K562 (cell line): ENCODE results near the gene ATL1. TPM values are rescaled to one million over a fixed set of nuclear protein-coding genes. Genes with fewer than 3 reads are reported as not detected.

Experiments
- ATAC-seq: fragments of 200-7000 bp; cut with Tn5 transposase; 3 replicates; pipeline ENCODE4 v1.9.1; 2020; ENCODE audit warnings: moderate library complexity
- BruUV-seq: library from RNA; stranded (reverse); fragments of 400-500 nt; replicated peaks from 2 replicates; lab custom pipeline; 2021; lab: Mats Ljungman, UMichigan
- CTCF ChIA-PET: fragments of 300-600 bp; formaldehyde crosslinking; extraction: SDS; loops from one replicate; lab custom pipeline; 2021; ENCODE audit warnings: low intra/inter-chr PET ratio; lab: Yijun Ruan, JAX
- POLR2A ChIA-PET: fragments of 300-600, 350-650 bp; sonication (Branson Sonifier 250); formaldehyde crosslinking; extraction: SDS; loops from one replicate; lab custom pipeline; 2021; ENCODE audit warnings: antibody characterized with exemption, inconsistent platforms; lab: Yijun Ruan, JAX
- DNase-seq, 4 experiments: peaks; one replicate each; pipeline versions ENCODE4 v3.0.0 to v3.0.0-alpha.2; 2011 to 2018; ENCODE audit warnings: low spot score in 3 of 4, mixed read lengths in 3 of 4; ENCODE audit errors: extremely low read depth in 1 of 4
- FAIRE-seq: peaks from 2 replicates; lab custom pipeline; 2011; peaks lifted over from hg19 to GRCh38; lab: Jason Lieb, UNC
- H2AFZ ChIP-seq: 2 replicates; pipeline ENCODE4 v1.6.0; 2011; ENCODE audit warnings: low read depth, low read length, control low read depth, inconsistent platforms
- H3K27ac ChIP-seq: fragments of 200-600 bp; 3 replicates; pipeline ENCODE4 v1.8.0; 2011; ENCODE audit warnings: low read depth, mild to moderate bottlenecking, control low read depth, inconsistent platforms, low read length, moderate library complexity, mixed read lengths; ENCODE audit errors: extremely low read depth
- H3K27me3 ChIP-seq, 2 experiments: fragments of 300-600 bp in 1 of 2; 2 replicates in 1 of 2; 3 replicates in 1 of 2; pipeline versions ENCODE4 v1.6.0 to v1.8.0; 2011; ENCODE audit warnings: inconsistent platforms in 2 of 2, low read length in 2 of 2, mild to moderate bottlenecking in 1 of 2, mixed read lengths in 1 of 2, moderate library complexity in 1 of 2; ENCODE audit not compliant: control insufficient read depth in 2 of 2, insufficient read depth in 2 of 2
- H3K36me3 ChIP-seq: fragments of 300-600 bp; 3 replicates; pipeline ENCODE4 v1.8.0; 2011; ENCODE audit warnings: mild to moderate bottlenecking, low read length, inconsistent platforms; ENCODE audit not compliant: control insufficient read depth, insufficient read depth
- H3K4me1 ChIP-seq, 2 experiments: fragments of 200-600 bp in 1 of 2; replicated peaks in 1 of 2; 2 replicates in 1 of 2; 3 replicates in 1 of 2; pipeline versions ENCODE4 v1.5.1 to v1.8.0; 2011; ENCODE audit warnings: inconsistent platforms in 2 of 2, low read length in 2 of 2, mild to moderate bottlenecking in 1 of 2, mixed read lengths in 1 of 2, moderate library complexity in 1 of 2; ENCODE audit not compliant: control insufficient read depth in 2 of 2, insufficient read depth in 2 of 2
- H3K4me2 ChIP-seq: 2 replicates; pipeline ENCODE4 v1.6.1; 2011; ENCODE audit warnings: low read length, control low read depth, inconsistent platforms, mixed read lengths; ENCODE audit not compliant: insufficient read depth
- H3K4me3 ChIP-seq: fragments of 200-600 bp; sonication (generic), shearing (Covaris generic); 2 replicates; pipeline ENCODE4 v1.5.1; 2016; ENCODE audit warnings: control low read depth, inconsistent platforms
- H3K79me2 ChIP-seq: fragments of 200-600 bp; 3 replicates; pipeline ENCODE4 v1.8.0; 2011; ENCODE audit warnings: low read length, inconsistent platforms; ENCODE audit not compliant: control insufficient read depth, insufficient read depth
- H3K9ac ChIP-seq, 2 experiments: 2 replicates each; pipeline versions ENCODE4 v1.6.0 to v1.6.1; 2011; ENCODE audit warnings: low read depth in 2 of 2, low read length in 2 of 2, control low read depth in 1 of 2, inconsistent platforms in 1 of 2, mild to moderate bottlenecking in 1 of 2, mixed read lengths in 1 of 2; ENCODE audit not compliant: insufficient read depth in 1 of 2
- H3K9me1 ChIP-seq: one replicate; pipeline ENCODE4 v1.6.0; 2011; ENCODE audit warnings: inconsistent platforms, mild to moderate bottlenecking, low read length, moderate library complexity; ENCODE audit not compliant: control insufficient read depth, insufficient read depth
- H3K9me3 ChIP-seq: replicated peaks from 2 replicates; pipeline ENCODE4 v1.5.1; 2011; ENCODE audit warnings: low read depth, low read length, inconsistent platforms; ENCODE audit not compliant: control insufficient read depth, insufficient read depth
- H4K20me1 ChIP-seq: replicated peaks from 2 replicates; pipeline ENCODE4 v1.6.1; 2011; ENCODE audit warnings: low read length, inconsistent platforms, mixed read lengths; ENCODE audit not compliant: control insufficient read depth, insufficient read depth
- CCNT2 ChIP-seq: IDR thresholded peaks from 2 replicates; pipeline ENCODE4 v1.6.1; 2011; ENCODE audit warnings: borderline replicate concordance, low read depth, mild to moderate bottlenecking, moderate library complexity, mixed read lengths, low read length; ENCODE audit not compliant: insufficient read length; ENCODE audit errors: extremely low read depth
- CEBPG ChIP-seq, 3 experiments: fragments of 200-800 bp in 1 of 3; sonication (Bioruptor generic) in 1 of 3; sonication (generic) in 1 of 3; formaldehyde crosslinking in 1 of 3; IDR thresholded peaks in 2 of 3; conservative IDR thresholded peaks in 1 of 3; 2 replicates each; pipeline versions ENCODE4 v1.6.1 to v1.8.0; 2016 to 2022; ENCODE audit warnings: missing compliant biosample characterization in 2 of 3, missing genetic modification characterization in 2 of 3, mild to moderate bottlenecking in 1 of 3, missing genetic modification reagents in 1 of 3
- DMBX1 ChIP-seq: fragments of 250-450 bp; sonication (Bioruptor Pico); IDR thresholded peaks from 2 replicates; pipeline ENCODE4 v1.8.0; 2022; ENCODE audit warnings: inconsistent platforms, mild to moderate bottlenecking, moderate library complexity, borderline replicate concordance
- KAT2B ChIP-seq: IDR thresholded peaks from one replicate; pipeline ENCODE4 v1.6.1; 2012; ENCODE audit warnings: low read depth, mild to moderate bottlenecking, control low read depth, inconsistent platforms, low read length, moderate library complexity
- STAT5A ChIP-seq: IDR thresholded peaks from 2 replicates; pipeline ENCODE4 v1.6.1; 2012; ENCODE audit warnings: low read length, inconsistent platforms, borderline replicate concordance
- ZBTB9 ChIP-seq: fragments of 450-650 bp; formaldehyde crosslinking; IDR thresholded peaks from 2 replicates; pipeline ENCODE4 v1.4.0; 2020; ENCODE audit warnings: mild to moderate bottlenecking, moderate library complexity
- ZNF445 ChIP-seq: fragments of 250-450 bp; sonication (Bioruptor Pico); IDR thresholded peaks from 2 replicates; pipeline ENCODE4 v1.4.0; 2020; ENCODE audit warnings: low read depth, mild to moderate bottlenecking, moderate library complexity
- ZNF740 ChIP-seq, 3 experiments: fragments of 200-800 bp in 1 of 3; sonication (Bioruptor generic) in 1 of 3; sonication (generic) in 1 of 3; formaldehyde crosslinking in 1 of 3; IDR thresholded peaks; 2 replicates each; pipeline versions ENCODE4 v1.6.1 to v1.8.0; 2016 to 2022; ENCODE audit warnings: mild to moderate bottlenecking in 2 of 3, missing compliant biosample characterization in 2 of 3, missing genetic modification characterization in 2 of 3, missing genetic modification reagents in 1 of 3
- ZZZ3 ChIP-seq: fragments of 450-650 bp; IDR thresholded peaks from 2 replicates; pipeline ENCODE4 v1.6.1; 2016; ENCODE audit warnings: antibody characterized with exemption, mild to moderate bottlenecking, moderate library complexity
- WGBS: fragments of 100-300 bp; shearing (Covaris generic); methylation state at CpG from one replicate; pipeline ENCODE4 v1.1.6; 2016; ENCODE audit warnings: low coverage, mixed read lengths; ENCODE audit not compliant: insufficient coverage; ENCODE audit errors: missing lambda C conversion rate; 5-methylcytosine and 5-hydroxymethylcytosine counted together
- in situ Hi-C: fragments of 300-500 bp; cut with MboI; formaldehyde crosslinking; loops from 4 replicates; pipeline ENCODE4 v1.15.0; 2018; ENCODE audit warnings: inconsistent platforms, mixed read lengths
- intact Hi-C: fragments of 100-400 bp; cut with micrococcal nuclease; formaldehyde crosslinking; loops from 2 replicates; pipeline ENCODE4 v1.14.2; 2022
- polyA plus RNA-seq, 8 experiments: library from polyadenylated mRNA; depleted of rRNA in 4 of 8; stranded (reverse) in 5 of 8; unstranded in 3 of 8; fragments of >200 nt; fragmentation: Nextera tagmentation in 2 of 8; fragmentation: Illumina TruSeq in 1 of 8; extraction: Ambion mirVana in 2 of 8; extraction: Trizol in 1 of 8; gene quantifications; 2 replicates each; pipeline versions ENCODE4 v1.2.1 to v1.2.3, GENCODE V29; 2011 to 2014; ENCODE audit warnings: inconsistent platforms in 1 of 8, missing spikeins in 1 of 8
- total RNA-seq, 7 experiments: library from RNA; depleted of rRNA in 6 of 7; stranded (reverse); fragments of >200 nt in 6 of 7; fragmentation: Illumina TruSeq in 2 of 7; extraction: Trizol in 2 of 7; gene quantifications; 2 replicates each; pipeline versions ENCODE4 v1.2.1 to v1.2.3, GENCODE V29; 2011 to 2021; ENCODE audit warnings: low replicate concordance in 1 of 7
- TF ChIP-seq, protein P1 (sequence below): fragments of 150-350 bp; conservative IDR thresholded peaks from 2 replicates; pipeline ENCODE4 v1.6.1; 2014; ENCODE audit warnings: low read length
- TF ChIP-seq, protein P2 (sequence below), 3 experiments: IDR thresholded peaks in 2 of 3; conservative IDR thresholded peaks in 1 of 3; 2 replicates each; pipeline ENCODE4 v1.5.1; 2011 to 2012; ENCODE audit warnings: low read length in 3 of 3, mild to moderate bottlenecking in 3 of 3, control low read depth in 2 of 3, improper control_type of control experiment in 1 of 3, inconsistent platforms in 1 of 3, low read depth in 1 of 3, mixed read lengths in 1 of 3, moderate library complexity in 1 of 3; ENCODE audit not compliant: insufficient read depth in 2 of 3

ATL1 gene
- total and polyA plus RNA-seq, 9 of the 15 experiments (the other 6 are each of a cell fraction or from before 2014, with no cell fraction given), result 0.04 to 0.16 (median 0.07) TPM; not detected in 4

DNA sequence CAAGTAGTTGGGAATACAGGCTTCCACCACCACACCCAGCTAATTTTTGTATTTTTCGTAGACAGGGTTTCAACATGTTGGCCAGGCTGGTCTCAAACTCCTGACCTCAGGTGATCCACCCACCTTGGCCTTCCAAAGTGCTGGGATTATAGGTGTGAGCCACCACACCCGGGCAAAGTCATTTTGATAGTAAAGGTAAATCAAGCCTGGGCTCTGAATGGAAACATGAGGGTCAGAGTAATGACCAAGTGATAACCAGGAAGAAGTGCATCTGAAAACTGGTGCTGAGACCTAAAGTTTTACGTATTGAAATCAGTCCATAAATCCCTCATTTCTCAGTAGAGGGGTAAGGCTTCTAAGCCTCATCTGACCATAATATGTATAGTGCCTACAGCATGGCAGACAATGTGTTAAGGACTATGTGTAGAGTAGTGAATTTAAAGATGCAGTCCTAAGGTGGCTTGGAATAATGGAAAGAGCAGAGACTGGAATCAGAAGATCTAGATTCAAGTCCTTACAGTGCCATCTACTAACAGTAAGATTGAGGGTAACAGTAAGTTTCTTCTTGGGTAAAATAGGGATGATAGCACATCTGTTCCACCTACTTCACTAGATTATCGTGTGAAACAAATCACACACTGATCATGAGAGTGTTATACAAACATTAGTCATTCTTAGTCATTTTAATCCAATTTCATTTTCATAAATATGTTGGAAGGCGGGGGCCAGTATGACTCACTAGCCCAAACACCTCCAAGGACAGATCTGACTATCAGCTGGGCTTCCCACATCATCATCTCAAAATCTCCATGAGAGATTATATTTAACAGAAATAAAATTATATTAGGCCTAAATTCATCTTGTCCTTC lies 38.8 kb upstream of the ATL1 start:
- DNase-seq (peak in 2 of 4 experiments; percentile 7 to 10), ATAC-seq (no peak), FAIRE-seq (no peak)
- H3K36me3 ChIP-seq, result peaks cover 8% of the 10 kb centered on the region; the same call in 1 of the 3 replicates
- peaks cover 0 to 2% of the 10 kb centered on the region in 2 experiments; a peak in 2 of 5 replicates for H3K4me1 ChIP-seq
- no peaks in the 10 kb centered on the region for H3K27me3 ChIP-seq
- 61% methylated on average over 4 of the region's 5 CpGs for WGBS
- no peaks in the 10 kb centered on the region for H3K9me3 ChIP-seq
- H3K9me1 ChIP-seq, result no peaks in the 10 kb centered on the region
- no peak overlapping the region; the same call in 2 of the 3 replicates for H3K27ac ChIP-seq
- H2AFZ ChIP-seq, result no peak overlapping the region
- CTCF ChIA-PET, result no interaction called here
- intact Hi-C loops, result no loop called here
- H3K79me2 ChIP-seq, result peaks cover 83% of the 10 kb centered on the region
- H3K4me2 ChIP-seq, result no peak overlapping the region
- BruUV-seq, result no TSS peak
- in situ Hi-C loops, result loop anchor here (10.0 kb wide), 1 partner anchor 196 kb away; no protein-coding TSS in a partner anchor
- no peak overlapping the region for H3K9ac ChIP-seq
- POLR2A ChIA-PET, result no interaction called here
- H3K4me3 ChIP-seq, result no peak overlapping the region
- H4K20me1 ChIP-seq, result peaks cover 5% of the 10 kb centered on the region; the same call in 1 of the 2 replicates
- TF ChIP-seq ZNF445 (CRISPR knock-in tag) (no peak), CCNT2 (no peak), STAT5A (no peak), ZNF740 (CRISPR knock-in tag; IDR thresholded peaks at IDR 0.05) (no peak), ZNF740 (tag; IDR thresholded peaks at IDR 0.05) (no peak), KAT2B (no peak), DMBX1 (CRISPR knock-in tag) (no peak), ZZZ3 (no peak), CEBPG (CRISPR knock-in tag; IDR thresholded peaks at IDR 0.05) (no peak), CEBPG (tag; conservative IDR thresholded peaks at IDR 0.05 in 1 of 2, IDR thresholded peaks at IDR 0.05 in 1 of 2) (no peak), ZBTB9 (CRISPR knock-in tag) (no peak)
- TF ChIP-seq, protein P1, sequence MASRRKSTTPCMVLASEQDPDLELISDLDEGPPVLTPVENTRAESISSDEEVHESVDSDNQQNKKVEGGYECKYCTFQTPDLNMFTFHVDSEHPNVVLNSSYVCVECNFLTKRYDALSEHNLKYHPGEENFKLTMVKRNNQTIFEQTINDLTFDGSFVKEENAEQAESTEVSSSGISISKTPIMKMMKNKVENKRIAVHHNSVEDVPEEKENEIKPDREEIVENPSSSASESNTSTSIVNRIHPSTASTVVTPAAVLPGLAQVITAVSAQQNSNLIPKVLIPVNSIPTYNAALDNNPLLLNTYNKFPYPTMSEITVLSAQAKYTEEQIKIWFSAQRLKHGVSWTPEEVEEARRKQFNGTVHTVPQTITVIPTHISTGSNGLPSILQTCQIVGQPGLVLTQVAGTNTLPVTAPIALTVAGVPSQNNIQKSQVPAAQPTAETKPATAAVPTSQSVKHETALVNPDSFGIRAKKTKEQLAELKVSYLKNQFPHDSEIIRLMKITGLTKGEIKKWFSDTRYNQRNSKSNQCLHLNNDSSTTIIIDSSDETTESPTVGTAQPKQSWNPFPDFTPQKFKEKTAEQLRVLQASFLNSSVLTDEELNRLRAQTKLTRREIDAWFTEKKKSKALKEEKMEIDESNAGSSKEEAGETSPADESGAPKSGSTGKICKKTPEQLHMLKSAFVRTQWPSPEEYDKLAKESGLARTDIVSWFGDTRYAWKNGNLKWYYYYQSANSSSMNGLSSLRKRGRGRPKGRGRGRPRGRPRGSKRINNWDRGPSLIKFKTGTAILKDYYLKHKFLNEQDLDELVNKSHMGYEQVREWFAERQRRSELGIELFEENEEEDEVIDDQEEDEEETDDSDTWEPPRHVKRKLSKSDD, result no peak
- TF ChIP-seq, protein P2, sequence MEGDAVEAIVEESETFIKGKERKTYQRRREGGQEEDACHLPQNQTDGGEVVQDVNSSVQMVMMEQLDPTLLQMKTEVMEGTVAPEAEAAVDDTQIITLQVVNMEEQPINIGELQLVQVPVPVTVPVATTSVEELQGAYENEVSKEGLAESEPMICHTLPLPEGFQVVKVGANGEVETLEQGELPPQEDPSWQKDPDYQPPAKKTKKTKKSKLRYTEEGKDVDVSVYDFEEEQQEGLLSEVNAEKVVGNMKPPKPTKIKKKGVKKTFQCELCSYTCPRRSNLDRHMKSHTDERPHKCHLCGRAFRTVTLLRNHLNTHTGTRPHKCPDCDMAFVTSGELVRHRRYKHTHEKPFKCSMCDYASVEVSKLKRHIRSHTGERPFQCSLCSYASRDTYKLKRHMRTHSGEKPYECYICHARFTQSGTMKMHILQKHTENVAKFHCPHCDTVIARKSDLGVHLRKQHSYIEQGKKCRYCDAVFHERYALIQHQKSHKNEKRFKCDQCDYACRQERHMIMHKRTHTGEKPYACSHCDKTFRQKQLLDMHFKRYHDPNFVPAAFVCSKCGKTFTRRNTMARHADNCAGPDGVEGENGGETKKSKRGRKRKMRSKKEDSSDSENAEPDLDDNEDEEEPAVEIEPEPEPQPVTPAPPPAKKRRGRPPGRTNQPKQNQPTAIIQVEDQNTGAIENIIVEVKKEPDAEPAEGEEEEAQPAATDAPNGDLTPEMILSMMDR (IDR thresholded peaks at IDR 0.05 in 2 of 3, conservative IDR thresholded peaks at IDR 0.05 in 1 of 3; ENCODE audit: insufficient read depth in 2 of 3, low read depth in 1 of 3, low read length in 3 of 3), result no peak
